HG02870 (cell line): ENCODE measurements around the gene CYP3A7.
"Not testable (repeated sequence)": the region's sequence is repeated elsewhere in the genome, so short reads cannot be mapped to it uniquely, and the experiment has no call there.

Experiments used
- ATAC-seq: cut with Tn5 transposase; IDR thresholded peaks from one replicate; pipeline ENCODE4 v1.9.1; 2021; ENCODE audit warnings: mild to moderate bottlenecking, moderate library complexity; ENCODE audit not compliant: unreplicated experiment

CYP3A7 gene

DNA sequence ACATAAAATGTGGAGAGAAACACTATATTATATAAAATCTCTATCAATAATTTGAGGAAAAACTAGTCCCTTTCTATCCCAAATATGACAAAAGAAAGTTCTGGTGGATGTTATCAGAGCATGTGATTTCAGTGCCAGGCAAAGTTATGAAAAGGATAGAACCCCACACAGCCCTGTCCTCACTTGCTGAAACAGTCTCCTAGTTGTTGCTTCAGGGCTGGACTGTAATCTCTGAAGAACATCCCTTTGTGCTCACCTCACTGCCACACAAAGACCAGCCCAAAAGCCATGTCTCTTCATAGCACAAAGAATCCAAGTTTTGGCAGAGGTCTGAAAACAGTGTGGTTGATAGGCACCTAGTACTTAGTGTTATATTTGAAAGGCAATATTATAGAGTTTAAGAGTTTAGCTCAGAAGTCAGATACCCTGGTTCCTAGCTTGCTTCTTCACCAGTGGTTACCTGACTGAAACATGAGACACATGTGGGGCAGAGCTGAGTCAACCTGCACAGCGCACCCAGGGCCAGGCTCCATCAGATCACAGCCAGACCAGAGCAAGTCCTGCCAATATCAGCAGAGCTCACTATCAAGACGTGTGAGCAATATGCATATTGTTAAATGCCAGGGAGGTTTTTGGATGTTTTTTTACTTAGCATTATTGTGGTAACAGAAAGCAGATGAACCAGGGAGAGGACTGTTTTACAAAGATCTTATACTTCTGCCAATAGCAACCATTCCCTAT, 25.0 kb downstream of the CYP3A7 start:
- ATAC-seq = no peak

- no peak for ATAC-seq
These were observed 25.7 kb downstream of the CYP3A7 start for GRCh38 chr7:99709260-99709659.

GRCh38 chr7:99707096-99707495, 27.9 kb downstream of the CYP3A7 start:
- ATAC-seq = no peak

GRCh38 chr7:99699946-99700345, 35.0 kb downstream of the CYP3A7 start:
- ATAC-seq = no peak

DNA sequence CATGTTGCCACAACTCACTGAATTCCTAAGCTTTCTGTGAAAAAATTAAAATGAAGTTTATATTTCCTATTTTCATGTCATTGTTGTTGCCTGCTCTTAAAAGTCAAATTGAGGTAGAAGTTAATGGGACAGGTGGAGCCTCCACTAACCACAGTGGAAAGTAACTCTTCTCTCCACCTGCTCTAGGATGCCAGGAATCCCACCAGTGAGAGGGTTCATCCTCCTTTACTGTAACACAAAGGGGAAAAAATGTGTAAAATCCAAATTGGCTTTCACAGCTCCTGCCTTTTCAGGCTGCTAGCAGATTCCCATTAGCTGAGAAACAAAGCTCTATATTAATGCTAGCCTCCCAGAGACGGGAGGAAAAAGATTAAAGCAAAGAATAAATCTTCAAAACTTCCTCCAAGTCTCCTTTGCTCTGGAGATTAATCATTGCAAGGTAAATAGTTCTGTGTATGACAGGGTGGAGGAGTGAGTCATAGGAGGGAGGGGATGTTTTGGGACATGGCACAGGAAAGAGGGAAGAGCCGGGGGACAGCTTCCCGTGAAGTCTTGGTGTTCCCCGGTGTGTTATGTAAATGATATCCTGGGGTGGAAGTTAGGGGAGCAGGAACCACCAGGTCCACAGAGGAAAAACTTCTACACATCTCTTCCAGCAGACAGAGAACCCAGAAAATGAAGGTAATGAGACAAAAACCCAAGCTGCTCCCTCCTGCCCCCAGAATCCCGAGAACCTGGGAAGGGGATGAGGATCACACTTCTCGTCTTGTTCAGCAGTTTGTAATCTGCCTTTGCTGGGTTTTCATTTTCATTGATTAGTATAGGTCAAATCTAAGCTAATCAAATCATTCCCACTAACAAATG, 35.9 kb downstream of the CYP3A7 start:
- ATAC-seq = not testable (repeated sequence)

- no peak for ATAC-seq
These were observed 40.1 kb downstream of the CYP3A7 start for GRCh38 chr7:99694912-99695304.

- no peak for ATAC-seq
These were observed 40.6 kb downstream of the CYP3A7 start for GRCh38 chr7:99694201-99694911.

- no peak for ATAC-seq
These were observed 41.4 kb downstream of the CYP3A7 start for GRCh38 chr7:99693427-99694200.

DNA sequence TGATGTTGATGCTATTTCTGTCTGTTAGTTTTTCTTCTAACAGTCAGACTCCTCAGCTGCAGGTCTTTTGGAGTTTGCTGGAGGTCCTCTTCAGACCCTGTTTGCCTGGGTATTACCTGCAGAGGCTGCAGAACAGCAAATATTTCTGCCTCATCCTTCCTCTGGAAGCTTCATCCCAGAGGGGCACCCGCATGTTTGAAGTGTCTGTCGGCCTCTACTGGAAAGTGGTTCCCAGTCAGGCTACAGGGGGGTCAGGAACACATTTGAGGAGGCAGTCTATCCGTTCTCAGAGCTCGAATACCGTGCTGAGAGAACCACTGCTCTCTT, 41.9 kb downstream of the CYP3A7 start:
- ATAC-seq = no peak

GRCh38 chr7:99692563-99692962, 42.4 kb downstream of the CYP3A7 start:
- not testable (repeated sequence) for ATAC-seq

GRCh38 chr7:99691658-99692057, 43.3 kb downstream of the CYP3A7 start:
- ATAC-seq = not testable (repeated sequence)

- ATAC-seq = not testable (repeated sequence)
These were observed 44.1 kb downstream of the CYP3A7 start for GRCh38 chr7:99690918-99691317.

GRCh38 chr7:99685871-99686608, 49.0 kb downstream of the CYP3A7 start:
- not testable (repeated sequence) for ATAC-seq

- no peak for ATAC-seq
These were observed 49.8 kb downstream of the CYP3A7 start for GRCh38 chr7:99685129-99685758.

- ATAC-seq = no peak
These were observed 55.4 kb downstream of the CYP3A7 start, which contains the start of gene CYP3A5 for GRCh38 chr7:99679400-99680191. Gene CYP3A5 (minus strand): TSS chr7:99679996. CDS start chr7:99679896, 100 bp downstream.

- ATAC-seq = no peak
These were observed 56.0 kb downstream of the CYP3A7 start for GRCh38 chr7:99679032-99679399.

DNA sequence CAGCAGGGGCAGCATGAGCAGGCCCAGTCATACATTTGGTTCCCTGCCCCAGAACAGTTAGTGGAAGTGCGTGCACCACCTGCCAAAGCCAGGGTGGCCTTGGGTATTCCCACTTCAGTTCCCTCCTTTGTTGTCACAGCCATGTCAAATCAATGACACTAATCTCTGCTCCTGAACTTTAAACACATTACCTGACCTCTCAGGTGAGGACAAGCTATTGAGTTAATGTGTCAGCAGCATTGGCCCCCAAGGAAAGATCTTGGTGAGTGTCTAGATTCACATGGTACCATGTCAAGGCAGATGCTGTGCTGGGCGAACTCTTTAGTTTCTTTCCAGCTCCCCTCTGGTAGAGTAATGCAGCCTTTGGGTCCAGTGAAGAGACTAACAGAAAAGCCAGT, 57.3 kb downstream of the CYP3A7 start:
- no peak for ATAC-seq

DNA sequence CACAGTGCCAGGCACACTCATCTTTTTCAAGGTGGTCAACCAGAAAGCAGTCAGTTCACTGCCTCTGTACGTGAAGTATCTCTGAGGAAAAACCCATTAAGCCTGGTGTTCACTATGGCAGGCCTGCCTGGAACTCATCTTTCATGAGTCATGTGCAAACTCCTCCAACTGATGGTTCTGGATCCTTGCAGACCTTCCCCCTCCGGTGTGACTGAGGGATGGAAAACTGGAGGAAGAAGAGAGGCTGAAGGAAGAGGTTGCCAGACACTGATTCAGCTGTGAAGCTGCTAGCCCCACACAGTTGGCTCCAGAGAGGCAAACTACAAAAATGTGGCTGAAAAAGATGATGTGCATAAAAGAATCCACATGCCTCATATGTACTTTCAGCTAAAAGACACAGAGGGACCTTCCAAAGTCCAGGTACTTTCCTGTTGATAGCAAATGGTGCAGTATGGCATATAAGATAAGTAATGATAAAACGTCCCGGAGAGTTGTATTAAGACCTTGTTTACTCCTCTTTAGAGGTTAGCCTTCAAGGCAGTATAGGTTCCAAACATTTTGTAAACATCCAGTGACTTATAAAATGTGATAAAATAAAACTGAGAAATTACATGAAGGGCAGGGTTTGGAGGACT, 57.9 kb downstream of the CYP3A7 start:
- no peak for ATAC-seq
